Gastrocnemius medialis (tissue), 4 donors: ENCODE measurements around the gene SMURF1. TPM values are rescaled to one million over a fixed set of nuclear protein-coding genes. Genes with fewer than 3 reads are reported as not detected.

Source experiments
- ATAC-seq, 2 donors: fragments of 150-250 bp; one replicate each; pipeline ENCODE4 v1.9.1; 2016
- DNase-seq, 2 donors: peaks; one replicate each; pipeline ENCODE4 v3.0.0-alpha.2; 2019
- H3K27ac ChIP-seq, 4 donors: fragments of 200-600 bp; sonication (generic); 1 replicate in 1 of 4; 2 replicates in 3 of 4; pipeline ENCODE4 v1.5.1; 2016 to 2018; ENCODE audit warnings: mild to moderate bottlenecking in 2 of 4, moderate library complexity in 1 of 4
- H3K27me3 ChIP-seq, 3 donors: fragments of 200-600 bp; sonication (generic) in 2 of 3; 1 replicate in 1 of 3; 2 replicates in 2 of 3; pipeline versions ENCODE4 v1.5.1 to v1.6.0; 2016 to 2019; ENCODE audit warnings: mild to moderate bottlenecking in 1 of 3, moderate library complexity in 1 of 3
- H3K36me3 ChIP-seq, 2 donors: fragments of 200-600 bp; sonication (generic) in 1 of 2; one replicate each; pipeline ENCODE4 v1.5.1; 2017 to 2018
- H3K4me1 ChIP-seq, 2 donors: fragments of 200-600 bp; sonication (generic) in 1 of 2; one replicate each; pipeline ENCODE4 v1.5.1; 2016 to 2017; ENCODE audit warnings: mild to moderate bottlenecking in 2 of 2
- H3K4me3 ChIP-seq, 4 donors: fragments of 200-600 bp; sonication (generic) in 3 of 4; 1 replicate in 1 of 4; 2 replicates in 3 of 4; pipeline ENCODE4 v1.5.1; 2016 to 2019; ENCODE audit warnings: mild to moderate bottlenecking in 2 of 4
- H3K9me3 ChIP-seq, 3 donors: fragments of 200-600 bp; sonication (generic) in 2 of 3; 1 replicate in 1 of 3; 2 replicates in 2 of 3; pipeline ENCODE4 v1.5.1; 2016 to 2019
- POLR2A ChIP-seq, 2 donors: fragments of 450-650 bp; IDR thresholded peaks; one replicate each; pipeline ENCODE4 v1.6.1; 2017; ENCODE audit warnings: antibody characterized with exemption in 2 of 2, mild to moderate bottlenecking in 2 of 2, moderate library complexity in 2 of 2
- in situ Hi-C, 4 donors: fragments of 200-750 bp; cut with MboI; loops; one replicate each; pipeline versions ENCODE4 v1.15.0 to v1.8.0; 2017; ENCODE audit warnings: low sequenced_read_pairs in 4 of 4
- intact Hi-C: fragments of 100-400 bp; cut with DNase I; formaldehyde crosslinking; loops from one replicate; pipeline ENCODE4 v1.15.1; 2023; ENCODE audit warnings: low total_unique reads
- total RNA-seq, 4 donors: library from RNA; depleted of rRNA; stranded (reverse); fragments of >200 nt; gene quantifications; one replicate each; pipeline versions ENCODE4 v1.1.0 to v1.2.3, GENCODE V29; 2016
- TF ChIP-seq, protein P1 (sequence below), 5 experiments: fragments of 450-650 bp in 3 of 5; fragments of 200-600 bp in 2 of 5; sonication (generic) in 2 of 5; IDR thresholded peaks in 4 of 5; conservative IDR thresholded peaks in 1 of 5; 1 replicate in 4 of 5; 2 replicates in 1 of 5; pipeline ENCODE4 v1.5.1; 2016 to 2019; ENCODE audit warnings: antibody characterized with exemption in 5 of 5, mild to moderate bottlenecking in 3 of 5, moderate library complexity in 3 of 5

Gene SMURF1
- total RNA-seq, 4 donors from 2014 or later, result 15.4 to 44.8 (median 18.3) TPM

DNA sequence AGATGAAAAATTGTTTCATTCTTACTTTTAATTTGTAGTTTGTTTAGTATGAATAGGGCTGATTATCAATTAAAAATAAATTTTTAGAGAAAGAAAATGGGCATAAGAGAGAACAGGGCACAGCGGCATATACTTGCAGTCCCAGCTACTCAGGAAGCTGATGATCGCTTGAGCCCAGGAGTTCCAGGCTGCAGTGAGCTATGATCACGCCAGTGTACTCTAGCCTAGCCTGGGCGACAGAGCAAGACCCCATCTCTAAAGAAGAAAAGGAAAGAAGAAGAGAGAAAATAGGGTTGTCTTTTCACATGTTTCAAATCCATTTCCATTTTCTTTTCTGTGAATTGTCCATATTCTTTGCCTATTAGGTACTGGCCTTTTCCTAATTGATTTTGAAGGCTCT, 8.0 kb downstream of the SMURF1 start:
- DNase-seq (no peak), ATAC-seq (no peak)
- H3K27me3 ChIP-seq, result no peaks in the 10 kb centered on the region
- TF ChIP-seq, protein P1, sequence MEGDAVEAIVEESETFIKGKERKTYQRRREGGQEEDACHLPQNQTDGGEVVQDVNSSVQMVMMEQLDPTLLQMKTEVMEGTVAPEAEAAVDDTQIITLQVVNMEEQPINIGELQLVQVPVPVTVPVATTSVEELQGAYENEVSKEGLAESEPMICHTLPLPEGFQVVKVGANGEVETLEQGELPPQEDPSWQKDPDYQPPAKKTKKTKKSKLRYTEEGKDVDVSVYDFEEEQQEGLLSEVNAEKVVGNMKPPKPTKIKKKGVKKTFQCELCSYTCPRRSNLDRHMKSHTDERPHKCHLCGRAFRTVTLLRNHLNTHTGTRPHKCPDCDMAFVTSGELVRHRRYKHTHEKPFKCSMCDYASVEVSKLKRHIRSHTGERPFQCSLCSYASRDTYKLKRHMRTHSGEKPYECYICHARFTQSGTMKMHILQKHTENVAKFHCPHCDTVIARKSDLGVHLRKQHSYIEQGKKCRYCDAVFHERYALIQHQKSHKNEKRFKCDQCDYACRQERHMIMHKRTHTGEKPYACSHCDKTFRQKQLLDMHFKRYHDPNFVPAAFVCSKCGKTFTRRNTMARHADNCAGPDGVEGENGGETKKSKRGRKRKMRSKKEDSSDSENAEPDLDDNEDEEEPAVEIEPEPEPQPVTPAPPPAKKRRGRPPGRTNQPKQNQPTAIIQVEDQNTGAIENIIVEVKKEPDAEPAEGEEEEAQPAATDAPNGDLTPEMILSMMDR (IDR thresholded peaks at IDR 0.05 in 4 of 5, conservative IDR thresholded peaks at IDR 0.05 in 1 of 5), result no peak
- TF ChIP-seq POLR2A (IDR thresholded peaks at IDR 0.05), result no peak
- H3K4me3 ChIP-seq, result no peak overlapping the region
- in situ Hi-C loops (loop anchor here in 1 of 4 donors (25.0 kb wide), 1 partner anchor 176 kb away; no protein-coding TSS in a partner anchor), intact Hi-C loops (no loop called here)
- no peaks in the 10 kb centered on the region for H3K9me3 ChIP-seq
- no peaks in the 10 kb centered on the region for H3K36me3 ChIP-seq
- peaks cover 40 to 61% of the 10 kb centered on the region in 2 donors for H3K4me1 ChIP-seq
- no peak overlapping the region for H3K27ac ChIP-seq

- Histone ChIP-seq H3K36me3 (no peaks in the 10 kb centered on the region), H3K9me3 (no peaks in the 10 kb centered on the region), H3K4me3 (no peak overlapping the region), H3K4me1 (peaks cover 34 to 61% of the 10 kb centered on the region in 2 donors), H3K27me3 (no peaks in the 10 kb centered on the region), H3K27ac (no peak overlapping the region)
- DNase-seq, result no peak
- TF ChIP-seq POLR2A (IDR thresholded peaks at IDR 0.05), result no peak
- intact Hi-C loops (no loop called here), in situ Hi-C loops (loop anchor here in 1 of 4 donors (25.0 kb wide), 1 partner anchor 178 kb away; no protein-coding TSS in a partner anchor)
- ATAC-seq, result no peak
Measured at GRCh38 chr7:99133766-99134564, 9.9 kb downstream of the SMURF1 start.

DNA sequence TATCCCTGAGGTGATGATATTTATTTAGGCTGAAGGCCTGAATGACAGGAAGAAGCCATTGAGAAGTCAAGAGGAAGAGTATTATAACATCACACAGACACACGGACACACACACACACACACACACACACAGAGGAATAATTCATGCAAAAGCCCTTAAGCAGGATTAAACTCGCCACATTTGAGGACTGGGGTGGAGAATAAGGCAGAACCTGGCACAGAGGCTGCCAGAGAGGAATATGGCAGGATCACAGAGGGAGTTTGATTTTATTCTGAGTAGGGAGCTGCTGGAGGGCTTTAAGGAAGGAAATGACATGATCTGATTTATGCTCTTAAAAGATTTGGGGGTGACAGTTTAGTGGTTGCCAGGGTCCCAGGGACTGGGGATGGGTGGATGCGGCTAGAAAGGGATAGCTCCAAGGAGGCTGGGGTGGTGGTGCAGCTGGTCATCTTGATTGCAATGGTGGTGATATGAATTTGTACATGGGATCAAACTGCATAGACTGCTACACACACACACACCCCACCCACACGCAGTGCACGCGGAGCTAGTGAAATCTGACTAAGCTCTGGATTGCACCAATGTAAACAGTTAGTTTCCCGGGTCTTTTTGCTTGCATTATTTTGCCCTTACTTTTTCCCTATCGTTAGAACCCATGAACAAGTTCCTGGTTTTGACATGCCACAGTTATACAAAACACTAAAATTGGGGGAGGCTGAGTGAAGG, 11.2 kb downstream of the SMURF1 start:
- Histone ChIP-seq H3K4me3 (no peak overlapping the region), H3K9me3 (no peaks in the 10 kb centered on the region), H3K4me1 (peaks cover 38 to 60% of the 10 kb centered on the region in 2 donors), H3K27me3 (no peaks in the 10 kb centered on the region), H3K36me3 (no peaks in the 10 kb centered on the region), H3K27ac (no peak overlapping the region)
- intact Hi-C loops, result no loop called here
- in situ Hi-C loops, result loop anchor here in 1 of 4 donors (25.0 kb wide), 1 partner anchor 180 kb away; no protein-coding TSS in a partner anchor
- TF ChIP-seq POLR2A (IDR thresholded peaks at IDR 0.05), result no peak
- TF ChIP-seq, protein P1 (IDR thresholded peaks at IDR 0.05 in 4 of 5, conservative IDR thresholded peaks at IDR 0.05 in 1 of 5), result no peak
- ATAC-seq (no peak), DNase-seq (no peak)

GRCh38 chr7:99131290-99131689, 12.6 kb downstream of the SMURF1 start:
- intact Hi-C loops (no loop called here), in situ Hi-C loops (loop anchor here in 1 of 4 donors (25.0 kb wide), 1 partner anchor 181 kb away; no protein-coding TSS in a partner anchor)
- TF ChIP-seq, protein P1 (IDR thresholded peaks at IDR 0.05 in 4 of 5, conservative IDR thresholded peaks at IDR 0.05 in 1 of 5), result no peak
- TF ChIP-seq POLR2A (IDR thresholded peaks at IDR 0.05), result no peak
- Histone ChIP-seq H3K4me3 (no peak overlapping the region), H3K27ac (no peak overlapping the region), H3K9me3 (no peaks in the 10 kb centered on the region), H3K4me1 (peaks cover 38 to 57% of the 10 kb centered on the region in 2 donors), H3K36me3 (no peaks in the 10 kb centered on the region), H3K27me3 (no peaks in the 10 kb centered on the region)
- ATAC-seq, result no peak
- DNase-seq, result no peak

DNA sequence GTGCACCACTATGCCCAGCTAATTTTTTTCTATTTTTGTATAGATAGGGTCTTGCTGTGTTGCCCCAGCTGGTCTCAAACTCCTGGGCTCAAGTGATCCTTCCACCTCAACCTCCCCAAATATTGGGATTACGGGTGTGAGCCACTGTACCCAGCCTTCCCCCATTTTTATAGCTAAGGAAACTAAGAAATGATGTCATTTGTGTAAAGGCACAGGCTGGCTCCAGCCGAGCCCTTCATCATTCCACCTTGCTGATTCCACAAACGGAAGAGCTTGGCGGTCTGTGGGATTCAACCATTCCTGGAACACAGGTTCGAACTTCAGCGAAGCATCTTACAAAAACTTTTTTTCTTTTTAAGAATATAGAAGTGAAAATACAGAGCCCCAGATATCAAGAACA, 14.4 kb downstream of the SMURF1 start:
- TF ChIP-seq, protein P1 (IDR thresholded peaks at IDR 0.05 in 4 of 5, conservative IDR thresholded peaks at IDR 0.05 in 1 of 5), result no peak
- no peak for TF ChIP-seq POLR2A (IDR thresholded peaks at IDR 0.05)
- H3K4me3 ChIP-seq, result no peak overlapping the region
- DNase-seq (no peak), ATAC-seq (no peak)
- H3K36me3 ChIP-seq, result no peaks in the 10 kb centered on the region
- no peaks in the 10 kb centered on the region for H3K27me3 ChIP-seq
- intact Hi-C loops, result no loop called here
- in situ Hi-C loops, result loop anchor here in 1 of 4 donors (25.0 kb wide), 1 partner anchor 183 kb away; no protein-coding TSS in a partner anchor
- no peaks in the 10 kb centered on the region for H3K9me3 ChIP-seq
- H3K27ac ChIP-seq, result no peak overlapping the region
- H3K4me1 ChIP-seq, result peaks cover 49 to 62% of the 10 kb centered on the region in 2 donors
